SU-DHL-6 (cell line): ENCODE measurements around the gene ATP8A2.

Experiments used
- H2AFZ ChIP-seq: fragments of 200-600 bp; sonication (generic); 2 replicates; pipeline ENCODE4 v1.6.1; 2014; ENCODE audit warnings: low read depth, mild to moderate bottlenecking, moderate library complexity, mixed read lengths, antibody characterized with exemption, low read length; ENCODE audit not compliant: severe bottlenecking
- H3F3A ChIP-seq: fragments of 200-600 bp; shearing (Covaris generic); 2 replicates; pipeline ENCODE4 v1.6.0; 2016; ENCODE audit warnings: antibody characterized with exemption, mild to moderate bottlenecking; ENCODE audit not compliant: insufficient read depth
- H3K27ac ChIP-seq: fragments of 200-600 bp; sonication (generic); 2 replicates; pipeline ENCODE4 v1.5.1; 2016; ENCODE audit warnings: low read depth, mild to moderate bottlenecking, low read length, moderate library complexity, mixed read lengths
- H3K27me3 ChIP-seq: fragments of 200-600 bp; sonication (generic), shearing (Covaris generic); 2 replicates; pipeline ENCODE4 v1.6.0; 2014; ENCODE audit warnings: mild to moderate bottlenecking, low read length
- H3K36me3 ChIP-seq: fragments of 200-600 bp; sonication (generic); 2 replicates; pipeline ENCODE4 v1.6.1; 2014; ENCODE audit warnings: mild to moderate bottlenecking, low read length, mixed read lengths
- H3K4me2 ChIP-seq: fragments of 300-600, 200-600 bp; shearing (Covaris generic), sonication (generic); 2 replicates; pipeline ENCODE4 v1.6.0; 2014; ENCODE audit warnings: low read length, low read depth, mild to moderate bottlenecking; ENCODE audit not compliant: poor library complexity, severe bottlenecking
- H3K4me3 ChIP-seq: fragments of 200-600 bp; sonication (generic); 2 replicates; pipeline ENCODE4 v1.5.1; 2014; ENCODE audit warnings: antibody characterized with exemption, low read length, mild to moderate bottlenecking, mixed read lengths; ENCODE audit not compliant: insufficient read depth, poor library complexity, severe bottlenecking
- H3K79me2 ChIP-seq: fragments of 200-600 bp; sonication (generic); 2 replicates; pipeline ENCODE4 v1.6.1; 2014; ENCODE audit warnings: mild to moderate bottlenecking, low read length, moderate library complexity; ENCODE audit not compliant: insufficient read depth
- H3K9ac ChIP-seq: fragments of 200-600 bp; sonication (generic); 2 replicates; pipeline ENCODE4 v1.7.0; 2014; ENCODE audit warnings: mild to moderate bottlenecking, low read length
- H3K9me2 ChIP-seq: fragments of 200-600 bp; sonication (generic); replicated peaks from 2 replicates; pipeline ENCODE4 v1.6.1; 2014; ENCODE audit warnings: low read length; ENCODE audit not compliant: insufficient read depth
- H3K9me3 ChIP-seq: fragments of 200-600 bp; sonication (generic); 2 replicates; pipeline ENCODE4 v1.6.1; 2014; ENCODE audit warnings: low read length, mixed read lengths; ENCODE audit not compliant: insufficient read depth
- H4K20me1 ChIP-seq: fragments of 200-600 bp; sonication (generic); 2 replicates; pipeline ENCODE4 v1.6.1; 2014; ENCODE audit warnings: low read depth, mild to moderate bottlenecking, antibody characterized with exemption, low read length, moderate library complexity, mixed read lengths
- CTCF ChIP-seq: fragments of 200-600 bp; sonication (generic); IDR thresholded peaks from one replicate; pipeline ENCODE4 v1.5.1; 2017; ENCODE audit warnings: antibody characterized with exemption, mild to moderate bottlenecking, low read length, moderate library complexity; ENCODE audit not compliant: insufficient read depth, poor library complexity, severe bottlenecking
- EZH2phosphoT487 ChIP-seq: fragments of 200-600 bp; sonication (generic), shearing (Covaris generic); conservative IDR thresholded peaks from 2 replicates; pipeline ENCODE4 v1.6.1; 2018; ENCODE audit warnings: mild to moderate bottlenecking, antibody characterized with exemption, low read length, moderate library complexity, mixed read lengths

Gene ATP8A2

GRCh38 chr13:25967144-25967543, 595.4 kb downstream of the ATP8A2 start:
- H3K79me2 ChIP-seq = no peaks in the 10 kb centered on the region
- TF ChIP-seq CTCF (no peak), EZH2phosphoT487 (no peak)
- no peaks in the 10 kb centered on the region for H3F3A ChIP-seq
- H3K9me2 ChIP-seq = no peaks in the 10 kb centered on the region
- H4K20me1 ChIP-seq = no peaks in the 10 kb centered on the region
- H3K4me2 ChIP-seq = no peak overlapping the region
- H2AFZ ChIP-seq = no peak overlapping the region
- no peak overlapping the region for H3K9ac ChIP-seq
- no peaks in the 10 kb centered on the region for H3K9me3 ChIP-seq
- no peaks in the 10 kb centered on the region for H3K27me3 ChIP-seq
- H3K4me3 ChIP-seq = no peak overlapping the region
- no peaks in the 10 kb centered on the region for H3K36me3 ChIP-seq
- no peak overlapping the region for H3K27ac ChIP-seq

- Histone ChIP-seq H2AFZ (no peak overlapping the region), H3K27ac (no peak overlapping the region), H3K4me3 (no peak overlapping the region), H3F3A (no peaks in the 10 kb centered on the region), H3K9me3 (no peaks in the 10 kb centered on the region), H3K9me2 (no peaks in the 10 kb centered on the region), H3K9ac (no peak overlapping the region), H4K20me1 (no peaks in the 10 kb centered on the region), H3K4me2 (no peak overlapping the region), H3K79me2 (no peaks in the 10 kb centered on the region), H3K36me3 (no peaks in the 10 kb centered on the region), H3K27me3 (no peaks in the 10 kb centered on the region)
- TF ChIP-seq EZH2phosphoT487 (no peak), CTCF (no peak)
Measured at GRCh38 chr13:25971047-25971446, 599.3 kb downstream of the ATP8A2 start.

- Histone ChIP-seq H3K9me3 (no peaks in the 10 kb centered on the region), H3K9ac (no peak overlapping the region), H3F3A (no peaks in the 10 kb centered on the region), H3K4me3 (no peak overlapping the region), H4K20me1 (no peaks in the 10 kb centered on the region), H3K27ac (no peak overlapping the region), H3K27me3 (no peaks in the 10 kb centered on the region), H3K9me2 (no peaks in the 10 kb centered on the region), H3K36me3 (no peaks in the 10 kb centered on the region), H3K4me2 (no peak overlapping the region), H3K79me2 (no peaks in the 10 kb centered on the region), H2AFZ (no peak overlapping the region)
- no peak for TF ChIP-seq CTCF
- TF ChIP-seq EZH2phosphoT487 = no peak
Measured at GRCh38 chr13:25971459-25972145, 599.8 kb downstream of the ATP8A2 start.
